ENCODE results near the gene PHGDH. TPM values are rescaled to one million over a fixed set of nuclear protein-coding genes. Genes with fewer than 3 reads are reported as not detected.
A peak's percentile ranks its signal among the peaks of the same experiment; 100 is the strongest.

PHGDH gene
- total and polyA plus RNA-seq, 9 of the 15 experiments (the other 6 are each of a cell fraction or from before 2014, with no cell fraction given): 6.7 to 84.2 (median 36.2) TPM

GRCh38 chr1:119712342-119713038, 756 bp downstream of the PHGDH start (continued):
- TF ChIP-seq STAG1 (CRISPR knock-in tag; IDR thresholded peaks at IDR 0.05; ENCODE audit: borderline replicate concordance) (no peak), EP400 (IDR thresholded peaks at IDR 0.05) (peak; percentile 76), CHD2 (IDR thresholded peaks at IDR 0.05; ENCODE audit: low read depth, low read length) (no peak), NR0B1 (IDR thresholded peaks at IDR 0.05; ENCODE audit: partially characterized antibody) (no peak), TCFL5 (CRISPR knock-in tag; conservative IDR thresholded peaks at IDR 0.05) (no peak), FOXJ3 (CRISPR knock-in tag; IDR thresholded peaks at IDR 0.05) (no peak), TRIM28 (IDR thresholded peaks at IDR 0.05) (no peak), SMC3 (conservative IDR thresholded peaks at IDR 0.05; ENCODE audit: insufficient read depth, low read depth, low read length) (no peak), SIN3B (IDR thresholded peaks at IDR 0.05; ENCODE audit: low read depth) (no peak), HSF4 (CRISPR knock-in tag; IDR thresholded peaks at IDR 0.05; ENCODE audit: borderline replicate concordance) (no peak), ARHGAP35 (IDR thresholded peaks at IDR 0.05; ENCODE audit: partially characterized antibody) (no peak), PREB (CRISPR knock-in tag; IDR thresholded peaks at IDR 0.05) (no peak), RBM17 (IDR thresholded peaks at IDR 0.05; ENCODE audit: borderline replicate concordance, low read depth, low read length) (no peak), BRF1 (IDR thresholded peaks at IDR 0.05; ENCODE audit: borderline replicate concordance, extremely low read depth, insufficient read length) (no peak), HDAC8 (tag; IDR thresholded peaks at IDR 0.05) (no peak), CBX3 (IDR thresholded peaks at IDR 0.05; ENCODE audit: borderline replicate concordance in 1 of 2, low read length in 2 of 2) (no peak), ZBTB33 (CRISPR knock-in tag; IDR thresholded peaks at IDR 0.05) (no peak; the same call in 1 of the 2 replicates)
- TF ChIP-seq, protein P1, sequence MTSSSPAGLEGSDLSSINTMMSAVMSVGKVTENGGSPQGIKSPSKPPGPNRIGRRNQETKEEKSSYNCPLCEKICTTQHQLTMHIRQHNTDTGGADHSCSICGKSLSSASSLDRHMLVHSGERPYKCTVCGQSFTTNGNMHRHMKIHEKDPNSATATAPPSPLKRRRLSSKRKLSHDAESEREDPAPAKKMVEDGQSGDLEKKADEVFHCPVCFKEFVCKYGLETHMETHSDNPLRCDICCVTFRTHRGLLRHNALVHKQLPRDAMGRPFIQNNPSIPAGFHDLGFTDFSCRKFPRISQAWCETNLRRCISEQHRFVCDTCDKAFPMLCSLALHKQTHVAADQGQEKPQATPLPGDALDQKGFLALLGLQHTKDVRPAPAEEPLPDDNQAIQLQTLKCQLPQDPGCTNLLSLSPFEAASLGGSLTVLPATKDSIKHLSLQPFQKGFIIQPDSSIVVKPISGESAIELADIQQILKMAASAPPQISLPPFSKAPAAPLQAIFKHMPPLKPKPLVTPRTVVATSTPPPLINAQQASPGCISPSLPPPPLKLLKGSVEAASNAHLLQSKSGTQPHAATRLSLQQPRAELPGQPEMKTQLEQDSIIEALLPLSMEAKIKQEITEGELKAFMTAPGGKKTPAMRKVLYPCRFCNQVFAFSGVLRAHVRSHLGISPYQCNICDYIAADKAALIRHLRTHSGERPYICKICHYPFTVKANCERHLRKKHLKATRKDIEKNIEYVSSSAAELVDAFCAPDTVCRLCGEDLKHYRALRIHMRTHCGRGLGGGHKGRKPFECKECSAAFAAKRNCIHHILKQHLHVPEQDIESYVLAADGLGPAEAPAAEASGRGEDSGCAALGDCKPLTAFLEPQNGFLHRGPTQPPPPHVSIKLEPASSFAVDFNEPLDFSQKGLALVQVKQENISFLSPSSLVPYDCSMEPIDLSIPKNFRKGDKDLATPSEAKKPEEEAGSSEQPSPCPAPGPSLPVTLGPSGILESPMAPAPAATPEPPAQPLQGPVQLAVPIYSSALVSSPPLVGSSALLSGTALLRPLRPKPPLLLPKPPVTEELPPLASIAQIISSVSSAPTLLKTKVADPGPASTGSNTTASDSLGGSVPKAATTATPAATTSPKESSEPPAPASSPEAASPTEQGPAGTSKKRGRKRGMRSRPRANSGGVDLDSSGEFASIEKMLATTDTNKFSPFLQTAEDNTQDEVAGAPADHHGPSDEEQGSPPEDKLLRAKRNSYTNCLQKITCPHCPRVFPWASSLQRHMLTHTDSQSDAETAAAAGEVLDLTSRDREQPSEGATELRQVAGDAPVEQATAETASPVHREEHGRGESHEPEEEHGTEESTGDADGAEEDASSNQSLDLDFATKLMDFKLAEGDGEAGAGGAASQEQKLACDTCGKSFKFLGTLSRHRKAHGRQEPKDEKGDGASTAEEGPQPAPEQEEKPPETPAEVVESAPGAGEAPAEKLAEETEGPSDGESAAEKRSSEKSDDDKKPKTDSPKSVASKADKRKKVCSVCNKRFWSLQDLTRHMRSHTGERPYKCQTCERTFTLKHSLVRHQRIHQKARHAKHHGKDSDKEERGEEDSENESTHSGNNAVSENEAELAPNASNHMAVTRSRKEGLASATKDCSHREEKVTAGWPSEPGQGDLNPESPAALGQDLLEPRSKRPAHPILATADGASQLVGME (CRISPR knock-in tag; IDR thresholded peaks at IDR 0.05): no peak

All from K562 (cell line).